SU-DHL-6 (cell line): ENCODE measurements around the gene YARS1.

ENCODE experiments used
- CTCF ChIP-seq: fragments of 200-600 bp; sonication (generic); IDR thresholded peaks from one replicate; pipeline ENCODE4 v1.5.1; 2017; ENCODE audit warnings: antibody characterized with exemption, mild to moderate bottlenecking, low read length, moderate library complexity; ENCODE audit not compliant: insufficient read depth, poor library complexity, severe bottlenecking
- EZH2phosphoT487 ChIP-seq: fragments of 200-600 bp; sonication (generic), shearing (Covaris generic); conservative IDR thresholded peaks from 2 replicates; pipeline ENCODE4 v1.6.1; 2018; ENCODE audit warnings: mild to moderate bottlenecking, antibody characterized with exemption, low read length, moderate library complexity, mixed read lengths

GRCh38 chr1:32767641-32768040 lies 49.5 kb downstream of the YARS1 start:
- TF ChIP-seq CTCF: no peak
- no peak for TF ChIP-seq EZH2phosphoT487
